CD8-positive, alpha-beta memory T cell (primary cell): Measurements from ENCODE around the gene ANKIB1. TPM values are rescaled to one million over a fixed set of nuclear protein-coding genes. Genes with fewer than 3 reads are reported as not detected.
"Not testable (repeated sequence)": the region's sequence is repeated elsewhere in the genome, so short reads cannot be mapped to it uniquely, and the experiment has no call there.

Source experiments
- CTCF ChIA-PET: fragments of 350-600 bp; sonication (Branson Sonifier 250); formaldehyde crosslinking; loops from one replicate; lab custom pipeline; 2021; ENCODE audit warnings: antibody characterized with exemption; lab: Charles Lee
- POLR2A ChIA-PET: fragments of 350-600 bp; sonication (Branson Sonifier 250); formaldehyde crosslinking; loops from one replicate; lab custom pipeline; 2021; ENCODE audit warnings: antibody characterized with exemption; lab: Charles Lee
- DNase-seq, 5 donors: peaks; one replicate each; pipeline versions ENCODE4 v3.0.0 to v3.0.0-alpha.2; 2020 to 2022; ENCODE audit warnings: mixed read lengths in 1 of 5
- H3K27ac ChIP-seq: one replicate; pipeline ENCODE4 v1.7.0; 2013; ENCODE audit warnings: low read depth, mild to moderate bottlenecking, low read length, moderate library complexity
- H3K27me3 ChIP-seq: 2 replicates; pipeline ENCODE4 v1.7.0; 2013; ENCODE audit warnings: low read length, mild to moderate bottlenecking; ENCODE audit not compliant: insufficient read depth, poor library complexity, severe bottlenecking
- H3K36me3 ChIP-seq: 2 replicates; pipeline ENCODE4 v1.7.0; 2013; ENCODE audit warnings: mild to moderate bottlenecking, low read length, moderate library complexity; ENCODE audit not compliant: insufficient read depth
- H3K4me1 ChIP-seq: 2 replicates; pipeline ENCODE4 v1.7.0; 2013; ENCODE audit warnings: mild to moderate bottlenecking, low read length, moderate library complexity; ENCODE audit not compliant: insufficient read depth
- H3K4me3 ChIP-seq: 2 replicates; pipeline ENCODE4 v1.7.0; 2013; ENCODE audit warnings: mild to moderate bottlenecking, low read length
- H3K9me3 ChIP-seq: 2 replicates; pipeline ENCODE4 v1.7.0; 2013; ENCODE audit warnings: mild to moderate bottlenecking, low read length
- H3K27ac Mint-ChIP-seq, 8 donors: one replicate each; pipeline ENCODE4 v1.8.0; 2020 to 2021; ENCODE audit warnings: mixed read lengths in 8 of 8, mild to moderate bottlenecking in 6 of 8, inconsistent platforms in 3 of 8, moderate library complexity in 3 of 8
- H3K27me3 Mint-ChIP-seq, 2 donors: one replicate each; pipeline ENCODE4 v1.8.0; 2020 to 2021; ENCODE audit warnings: mixed read lengths in 2 of 2, mild to moderate bottlenecking in 1 of 2, moderate library complexity in 1 of 2
- H3K36me3 Mint-ChIP-seq, 3 donors: one replicate each; pipeline ENCODE4 v1.8.0; 2020 to 2021; ENCODE audit warnings: mixed read lengths in 3 of 3, inconsistent platforms in 1 of 3, mild to moderate bottlenecking in 1 of 3
- H3K4me1 Mint-ChIP-seq, 3 donors: one replicate each; pipeline ENCODE4 v1.8.0; 2020 to 2021; ENCODE audit warnings: mixed read lengths in 3 of 3, inconsistent platforms in 1 of 3, mild to moderate bottlenecking in 1 of 3
- H3K4me3 Mint-ChIP-seq, 7 donors: one replicate each; pipeline ENCODE4 v1.8.0; 2020 to 2021; ENCODE audit warnings: mixed read lengths in 7 of 7, mild to moderate bottlenecking in 6 of 7, moderate library complexity in 4 of 7, inconsistent platforms in 2 of 7
- H3K9me3 Mint-ChIP-seq, 5 donors: one replicate each; pipeline ENCODE4 v1.8.0; 2020 to 2022; ENCODE audit warnings: mixed read lengths in 5 of 5, mild to moderate bottlenecking in 3 of 5, moderate library complexity in 2 of 5, inconsistent platforms in 1 of 5
- polyA plus RNA-seq: library from polyadenylated mRNA; unstranded; fragments of 300-500 nt; fragmentation: Illumina TruSeq; gene quantifications from one replicate; pipeline ENCODE4 v1.2.3, GENCODE V29; 2021
- total RNA-seq, 2 experiments: library from RNA; stranded (reverse); gene quantifications; one replicate each; pipeline ENCODE4 v1.2.3, GENCODE V29; 2021

The ANKIB1 gene
- total and polyA plus RNA-seq, 3 experiments from 2014 or later: 7.8 to 44.7 (median 42.7) TPM

DNA sequence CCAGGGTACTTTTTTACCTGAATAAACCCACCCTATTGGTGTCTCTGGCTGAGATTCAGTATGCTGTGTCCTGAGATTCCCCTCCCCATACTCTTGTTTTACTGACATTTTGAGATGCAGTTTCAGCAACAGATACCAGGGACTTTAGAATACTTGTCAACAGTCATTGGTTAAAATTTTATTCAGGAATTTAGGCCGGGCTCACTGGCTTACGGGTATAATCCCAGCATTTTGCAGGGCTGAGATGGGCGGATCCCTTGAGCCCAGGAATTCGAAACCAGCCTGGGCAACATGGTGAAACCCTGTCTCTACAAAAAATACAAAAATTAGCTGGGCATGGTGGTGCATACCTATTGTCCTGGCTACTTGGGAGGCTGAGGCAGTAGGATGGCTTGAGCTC lies 111.5 kb downstream of the ANKIB1 start:
- Mint-ChIP-seq H3K4me3 (no peak overlapping the region), H3K27ac (no peak overlapping the region), H3K4me1 (no peaks in the 10 kb centered on the region), H3K9me3 (no peaks in the 10 kb centered on the region), H3K27me3 (no peaks in the 10 kb centered on the region), H3K36me3 (peaks cover 13 to 77% (median 26%) of the 10 kb centered on the region in 3 donors)
- ChIA-PET POLR2A (no interaction called here), CTCF (no interaction called here)
- Histone ChIP-seq H3K4me3 (no peak overlapping the region), H3K36me3 (peaks cover 18% of the 10 kb centered on the region), H3K9me3 (no peaks in the 10 kb centered on the region), H3K27me3 (no peaks in the 10 kb centered on the region), H3K4me1 (no peaks in the 10 kb centered on the region), H3K27ac (no peak overlapping the region)
- DNase-seq: no peak

DNA sequence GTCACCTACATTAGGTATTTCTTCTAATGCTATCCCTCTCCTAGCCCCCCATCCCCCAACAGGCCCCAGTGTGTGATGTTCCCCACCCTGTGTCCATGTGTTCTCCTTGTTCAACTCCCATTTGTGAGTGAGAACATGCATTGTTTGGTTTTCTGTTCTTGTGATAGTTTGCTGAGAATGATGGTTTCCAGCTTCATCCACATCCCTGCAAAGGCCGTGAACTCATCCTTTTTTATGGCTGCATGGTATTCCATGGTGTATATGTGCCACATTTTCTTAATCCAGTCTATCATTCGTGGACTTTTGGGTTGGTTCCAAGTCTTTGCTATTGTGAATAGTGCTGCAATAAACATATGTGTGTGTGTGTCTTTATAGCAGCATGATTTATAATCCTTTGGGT lies 113.4 kb downstream of the ANKIB1 start:
- H3K27ac ChIP-seq, H3K4me1 Mint-ChIP-seq, H3K4me1 ChIP-seq, H3K27ac Mint-ChIP-seq, H3K9me3 Mint-ChIP-seq, H3K9me3 ChIP-seq, H3K27me3 Mint-ChIP-seq, CTCF ChIA-PET, H3K27me3 ChIP-seq, DNase-seq, POLR2A ChIA-PET, H3K4me3 Mint-ChIP-seq, H3K4me3 ChIP-seq: not testable (repeated sequence)
- H3K36me3 ChIP-seq: peaks cover 14% of the 10 kb centered on the region
- peaks cover 13 to 73% (median 26%) of the 10 kb centered on the region in 3 donors for H3K36me3 Mint-ChIP-seq

DNA sequence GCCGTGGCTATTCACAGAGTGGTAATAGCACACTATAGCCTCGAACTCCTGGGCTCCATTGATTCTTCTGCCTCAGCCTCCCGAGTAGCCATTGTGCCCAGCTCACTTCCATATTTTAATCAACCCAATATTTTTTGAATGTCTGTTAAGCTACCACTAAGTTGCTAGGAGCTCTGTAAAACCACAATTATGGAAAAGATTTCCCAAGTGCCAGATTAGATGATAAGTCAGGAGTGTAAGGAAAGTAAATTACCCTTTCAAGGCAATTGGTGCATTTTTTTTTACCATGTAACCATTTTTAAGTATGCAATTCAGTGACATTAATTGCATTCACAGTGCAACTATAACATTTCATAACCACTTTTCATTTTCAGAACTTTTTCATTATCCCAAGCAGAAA lies 114.0 kb downstream of the ANKIB1 start:
- H3K27ac ChIP-seq: no peak overlapping the region
- Mint-ChIP-seq H3K27ac (no peak overlapping the region), H3K4me3 (no peak overlapping the region), H3K36me3 (peaks cover 13 to 74% (median 24%) of the 10 kb centered on the region in 3 donors), H3K27me3 (no peaks in the 10 kb centered on the region), H3K4me1 (no peaks in the 10 kb centered on the region), H3K9me3 (no peaks in the 10 kb centered on the region)
- DNase-seq: no peak
- H3K9me3 ChIP-seq: no peaks in the 10 kb centered on the region
- ChIA-PET POLR2A (no interaction called here), CTCF (no interaction called here)
- H3K27me3 ChIP-seq: no peaks in the 10 kb centered on the region
- no peaks in the 10 kb centered on the region for H3K4me1 ChIP-seq
- H3K36me3 ChIP-seq: peaks cover 14% of the 10 kb centered on the region
- H3K4me3 ChIP-seq: no peak overlapping the region

DNA sequence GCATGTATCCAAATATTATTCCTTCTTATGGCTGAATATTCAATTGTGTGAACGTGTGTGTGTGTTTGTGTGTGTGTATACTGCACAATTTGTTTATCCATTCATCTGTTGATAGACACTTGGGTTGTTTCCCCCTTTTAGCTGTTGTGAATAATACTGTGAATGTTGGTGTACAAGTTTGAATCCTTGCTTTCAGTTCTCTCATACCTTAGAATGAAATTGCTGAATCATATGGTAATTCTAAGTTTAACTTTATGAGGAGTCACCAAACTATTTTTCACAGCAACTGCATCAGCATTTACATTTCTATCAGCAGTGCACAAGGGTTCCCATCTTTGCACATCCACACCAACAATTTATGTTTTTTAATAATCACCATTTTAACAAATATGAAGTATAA lies 114.6 kb downstream of the ANKIB1 start:
- Histone ChIP-seq H3K9me3 (no peaks in the 10 kb centered on the region), H3K27me3 (no peaks in the 10 kb centered on the region), H3K36me3 (peaks cover 14% of the 10 kb centered on the region), H3K4me1 (no peaks in the 10 kb centered on the region), H3K4me3 (no peak overlapping the region), H3K27ac (no peak overlapping the region)
- Mint-ChIP-seq H3K27me3 (no peaks in the 10 kb centered on the region), H3K9me3 (no peaks in the 10 kb centered on the region), H3K4me3 (no peak overlapping the region), H3K27ac (no peak overlapping the region), H3K36me3 (peaks cover 13 to 72% (median 26%) of the 10 kb centered on the region in 3 donors), H3K4me1 (no peaks in the 10 kb centered on the region)
- POLR2A ChIA-PET: no interaction called here
- DNase-seq: no peak
- CTCF ChIA-PET: no interaction called here

DNA sequence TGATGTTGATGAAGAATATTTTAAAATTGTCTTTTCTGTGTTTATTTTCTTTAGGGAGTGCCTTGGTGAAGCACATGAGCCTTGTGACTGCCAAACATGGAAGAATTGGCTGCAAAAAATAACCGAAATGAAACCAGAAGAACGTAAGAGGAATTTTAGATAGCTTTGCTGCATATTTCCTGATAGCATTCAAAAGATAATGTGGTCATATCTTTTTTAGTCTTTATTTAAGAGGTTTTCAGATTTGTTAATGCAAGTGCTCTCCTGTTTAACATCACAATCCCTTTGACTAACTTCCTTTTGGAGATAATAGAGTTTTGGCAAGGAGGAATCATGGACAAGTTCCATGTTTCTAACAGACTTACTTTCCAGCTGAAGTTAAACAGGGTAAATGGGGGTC lies 116.4 kb downstream of the ANKIB1 start:
- H3K4me1 Mint-ChIP-seq: no peaks in the 10 kb centered on the region

DNA sequence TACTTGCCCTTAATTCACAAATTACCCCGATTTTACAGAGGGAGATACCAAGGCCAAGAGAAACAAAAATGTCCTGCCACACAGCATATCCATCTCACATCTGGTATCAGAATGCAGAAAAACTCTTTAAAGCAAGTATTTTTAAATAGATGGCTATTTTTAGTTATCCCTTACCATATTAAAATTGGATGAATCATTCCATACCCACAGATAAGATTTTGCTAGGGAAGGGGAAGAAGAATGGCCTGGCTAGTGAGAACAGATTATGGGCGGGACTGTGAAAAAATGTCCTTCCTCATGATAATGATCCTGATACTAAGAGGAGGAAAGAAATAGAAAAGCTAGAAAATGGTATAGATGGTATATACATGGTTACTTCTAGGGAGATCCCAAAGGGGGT lies 121.0 kb downstream of the ANKIB1 start:
- DNase-seq: no peak
- no peak overlapping the region for H3K27ac ChIP-seq
- H3K27me3 ChIP-seq: no peaks in the 10 kb centered on the region
- Mint-ChIP-seq H3K36me3 (peaks cover 0 to 66% (median 24%) of the 10 kb centered on the region in 3 donors), H3K4me1 (no peaks in the 10 kb centered on the region), H3K4me3 (no peak overlapping the region), H3K27ac (no peak overlapping the region), H3K27me3 (no peaks in the 10 kb centered on the region), H3K9me3 (no peaks in the 10 kb centered on the region)
- POLR2A ChIA-PET: no interaction called here
- peaks cover 6% of the 10 kb centered on the region for H3K36me3 ChIP-seq
- H3K4me1 ChIP-seq: no peaks in the 10 kb centered on the region
- no peak overlapping the region for H3K4me3 ChIP-seq
- CTCF ChIA-PET: no interaction called here
- H3K9me3 ChIP-seq: no peaks in the 10 kb centered on the region

More for the DNA sequence above, 116.4 kb downstream of the ANKIB1 start:
- Mint-ChIP-seq H3K36me3 (peaks cover 13 to 75% (median 28%) of the 10 kb centered on the region in 3 donors), H3K4me3 (no peak overlapping the region), H3K9me3 (no peaks in the 10 kb centered on the region), H3K27ac (no peak overlapping the region), H3K27me3 (no peaks in the 10 kb centered on the region)
- Histone ChIP-seq H3K4me1 (no peaks in the 10 kb centered on the region), H3K27ac (no peak overlapping the region), H3K9me3 (no peaks in the 10 kb centered on the region), H3K4me3 (no peak overlapping the region), H3K36me3 (peaks cover 14% of the 10 kb centered on the region), H3K27me3 (no peaks in the 10 kb centered on the region)
- POLR2A ChIA-PET: no interaction called here
- no peak for DNase-seq
- CTCF ChIA-PET: interaction anchor here (1.6 kb wide), 1 partner anchor 9 kb away, joined by 3 read pairs; no protein-coding TSS in a partner anchor

DNA sequence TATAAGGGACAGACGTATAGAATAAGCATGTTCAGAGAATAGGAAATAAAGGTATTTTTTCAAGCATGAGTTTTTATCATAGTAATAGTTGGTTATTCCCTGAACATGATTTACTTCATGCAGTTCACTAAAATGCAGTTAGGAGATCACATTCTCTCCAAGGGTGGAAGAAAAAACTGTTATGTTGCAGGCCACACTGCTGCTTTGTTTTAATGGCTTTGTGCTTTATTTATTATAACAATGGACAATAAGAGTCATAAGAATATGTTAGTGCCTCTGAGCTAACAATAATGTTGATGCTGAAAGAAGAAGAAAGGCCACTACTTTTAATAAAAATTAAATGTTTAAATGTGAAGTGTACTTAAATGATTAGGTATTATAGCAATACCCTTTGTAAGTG lies 123.0 kb downstream of the ANKIB1 start:
- H3K4me3 Mint-ChIP-seq: no peak overlapping the region
- CTCF ChIA-PET: no interaction called here
- Histone ChIP-seq H3K4me3 (no peak overlapping the region), H3K27ac (no peak overlapping the region), H3K27me3 (no peaks in the 10 kb centered on the region), H3K36me3 (no peaks in the 10 kb centered on the region), H3K9me3 (no peaks in the 10 kb centered on the region), H3K4me1 (no peaks in the 10 kb centered on the region)
- POLR2A ChIA-PET: no interaction called here
- H3K27ac Mint-ChIP-seq: no peak overlapping the region
- H3K36me3 Mint-ChIP-seq: peaks cover 0 to 56% (median 21%) of the 10 kb centered on the region in 3 donors
- no peaks in the 10 kb centered on the region for H3K4me1 Mint-ChIP-seq
- H3K27me3 Mint-ChIP-seq: no peaks in the 10 kb centered on the region
- DNase-seq: no peak
- H3K9me3 Mint-ChIP-seq: no peaks in the 10 kb centered on the region

DNA sequence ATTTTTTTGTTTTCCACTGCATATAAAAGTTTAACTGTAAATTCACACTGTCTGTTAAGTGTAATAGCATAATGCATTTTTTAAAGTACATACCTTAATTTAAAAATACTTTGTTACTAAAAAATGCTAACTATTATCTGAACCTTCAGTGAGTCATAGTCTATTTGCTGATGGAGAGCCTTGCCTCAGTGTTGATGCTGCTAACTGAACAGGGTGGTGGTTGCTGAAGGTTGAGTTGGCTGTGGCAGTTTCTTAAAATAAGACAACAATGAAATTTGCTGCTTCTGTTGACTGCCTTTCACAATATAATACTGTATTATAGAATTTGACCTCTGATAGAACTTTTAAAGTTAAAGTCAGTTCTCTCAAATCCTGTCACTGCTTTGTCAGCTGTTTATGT lies 129.2 kb downstream of the ANKIB1 start:
- Mint-ChIP-seq H3K4me3 (no peak overlapping the region), H3K36me3 (peaks cover 18 to 50% (median 22%) of the 10 kb centered on the region in 3 donors), H3K27me3 (no peaks in the 10 kb centered on the region), H3K27ac (no peak overlapping the region), H3K4me1 (no peaks in the 10 kb centered on the region), H3K9me3 (no peaks in the 10 kb centered on the region)
- H3K4me1 ChIP-seq: no peaks in the 10 kb centered on the region
- no peak overlapping the region for H3K4me3 ChIP-seq
- no peaks in the 10 kb centered on the region for H3K9me3 ChIP-seq
- H3K27me3 ChIP-seq: no peaks in the 10 kb centered on the region
- no peak overlapping the region for H3K27ac ChIP-seq
- CTCF ChIA-PET: no interaction called here
- DNase-seq: no peak
- POLR2A ChIA-PET: no interaction called here
- no peaks in the 10 kb centered on the region for H3K36me3 ChIP-seq

DNA sequence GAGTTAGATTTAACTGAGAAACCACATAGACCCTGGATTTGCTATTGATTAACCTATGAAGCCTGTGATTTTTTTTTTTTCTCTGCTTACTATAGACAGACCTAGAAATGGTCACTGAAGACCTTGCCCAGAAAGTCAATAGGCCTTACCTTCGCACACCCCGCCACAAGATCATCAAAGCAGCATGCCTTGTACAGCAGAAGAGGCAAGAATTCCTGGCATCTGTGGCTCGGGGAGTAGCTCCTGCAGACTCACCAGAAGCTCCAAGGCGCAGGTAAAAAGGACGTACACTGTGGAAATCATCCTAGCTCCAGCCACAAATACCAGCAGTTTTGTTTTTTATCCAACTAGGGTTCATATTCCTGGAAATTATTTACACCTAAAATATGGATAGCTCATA lies 145.3 kb downstream of the ANKIB1 start:
- ChIA-PET CTCF (no interaction called here), POLR2A (no interaction called here)
- Histone ChIP-seq H3K4me1 (no peaks in the 10 kb centered on the region), H3K9me3 (no peaks in the 10 kb centered on the region), H3K36me3 (no peaks in the 10 kb centered on the region), H3K27ac (no peak overlapping the region), H3K4me3 (no peak overlapping the region), H3K27me3 (no peaks in the 10 kb centered on the region)
- Mint-ChIP-seq H3K27ac (no peak overlapping the region), H3K36me3 (peaks cover 0 to 54% (median 13%) of the 10 kb centered on the region in 3 donors), H3K4me1 (no peaks in the 10 kb centered on the region), H3K4me3 (no peak overlapping the region), H3K9me3 (no peaks in the 10 kb centered on the region), H3K27me3 (no peaks in the 10 kb centered on the region)
- no peak for DNase-seq
